GM12878 (cell line): ENCODE results near the gene ARID4B. TPM values are rescaled to one million over a fixed set of nuclear protein-coding genes. Genes with fewer than 3 reads are reported as not detected.
A peak's percentile ranks its signal among the peaks of the same experiment; 100 is the strongest.

Experiments
- ATF7 ChIP-seq: fragments of 450-650 bp; IDR thresholded peaks from 2 replicates; pipeline ENCODE4 v1.6.1; 2016; ENCODE audit warnings: low read depth, mild to moderate bottlenecking
- EED ChIP-seq: sonication (generic); IDR thresholded peaks from 2 replicates; pipeline ENCODE4 v1.6.1; 2016; ENCODE audit warnings: antibody characterized with exemption, low read depth
- ESRRA ChIP-seq: IDR thresholded peaks from 2 replicates; pipeline ENCODE4 v1.6.1; 2012; ENCODE audit warnings: mild to moderate bottlenecking, low read length, improper control_type of control experiment
- GABPA ChIP-seq: IDR thresholded peaks from 2 replicates; pipeline ENCODE4 v1.6.1; 2014; ENCODE audit warnings: antibody characterized with exemption, low read depth, mild to moderate bottlenecking, inconsistent platforms
- GATAD2B ChIP-seq: fragments of 450-650 bp; conservative IDR thresholded peaks from 2 replicates; pipeline ENCODE4 v1.6.1; 2017; ENCODE audit warnings: low read depth, mild to moderate bottlenecking, moderate library complexity
- HDAC6 ChIP-seq: fragments of 200-600 bp; sonication (generic); IDR thresholded peaks from one replicate; pipeline ENCODE4 v1.8.0; 2017; ENCODE audit warnings: antibody characterized with exemption; ENCODE audit not compliant: unreplicated experiment
- KLF5 ChIP-seq: fragments of 450-650 bp; IDR thresholded peaks from 2 replicates; pipeline ENCODE4 v1.6.1; 2014; ENCODE audit warnings: mild to moderate bottlenecking; ENCODE audit not compliant: partially characterized antibody
- MEF2A ChIP-seq: IDR thresholded peaks from 2 replicates; pipeline ENCODE4 v1.6.1; 2011; ENCODE audit warnings: low read depth, mild to moderate bottlenecking, low read length, moderate library complexity; ENCODE audit not compliant: insufficient read depth
- MEF2B ChIP-seq: fragments of 450-650 bp; IDR thresholded peaks from 2 replicates; pipeline ENCODE4 v1.6.1; 2018; ENCODE audit warnings: mild to moderate bottlenecking, moderate library complexity; ENCODE audit not compliant: partially characterized antibody, poor library complexity, severe bottlenecking
- MYC ChIP-seq: IDR thresholded peaks from 2 replicates; pipeline ENCODE4 v1.6.1; 2011; ENCODE audit warnings: mild to moderate bottlenecking, low read length, moderate library complexity, inconsistent platforms; ENCODE audit not compliant: insufficient read depth, insufficient replicate concordance, insufficient read length, severe bottlenecking
- PML ChIP-seq: IDR thresholded peaks from 2 replicates; pipeline ENCODE4 v1.6.1; 2012; ENCODE audit warnings: low read length, inconsistent platforms
- POLR2AphosphoS5 ChIP-seq: IDR thresholded peaks from 2 replicates; pipeline ENCODE4 v1.6.1; 2011; ENCODE audit warnings: mild to moderate bottlenecking, low read length, inconsistent platforms
- POU2F2 ChIP-seq: IDR thresholded peaks from 3 replicates; pipeline ENCODE4 v1.6.1; 2011; ENCODE audit warnings: low read depth, mild to moderate bottlenecking, low read length, borderline replicate concordance
- RELA ChIP-seq: fragments of 450-650 bp; IDR thresholded peaks from 2 replicates; pipeline ENCODE4 v1.8.0; 2014; ENCODE audit warnings: borderline replicate concordance; ENCODE audit not compliant: partially characterized antibody
- RUNX3 ChIP-seq: IDR thresholded peaks from 2 replicates; pipeline ENCODE4 v1.6.1; 2012; ENCODE audit warnings: low read length, inconsistent platforms
- SIN3A ChIP-seq: IDR thresholded peaks from 2 replicates; pipeline ENCODE4 v1.6.1; 2012; ENCODE audit warnings: low read depth, low read length, improper control_type of control experiment
- SMC3 ChIP-seq: IDR thresholded peaks from 2 replicates; pipeline ENCODE4 v1.6.1; 2011; ENCODE audit warnings: low read length, improper control_type of control experiment, borderline replicate concordance
- SREBF1 ChIP-seq: IDR thresholded peaks from 2 replicates; pipeline ENCODE4 v1.6.1; 2012; ENCODE audit warnings: mild to moderate bottlenecking, low read length
- YY1 ChIP-seq: IDR thresholded peaks from 2 replicates; pipeline ENCODE4 v1.6.1; 2011; ENCODE audit warnings: low read depth, mild to moderate bottlenecking, low read length
- ZNF207 ChIP-seq: fragments of 450-650 bp; IDR thresholded peaks from 2 replicates; pipeline ENCODE4 v1.6.1; 2014; ENCODE audit warnings: antibody characterized with exemption, mild to moderate bottlenecking, borderline replicate concordance
- ZNF217 ChIP-seq: fragments of 450-650 bp; IDR thresholded peaks from 2 replicates; pipeline ENCODE4 v1.6.1; 2017; ENCODE audit warnings: antibody characterized with exemption, mild to moderate bottlenecking
- ZNF274 ChIP-seq: IDR thresholded peaks from one replicate; pipeline ENCODE4 v1.8.0; 2011; ENCODE audit not compliant: insufficient read length, insufficient read depth
- polyA plus RNA-seq, 11 experiments: library from polyadenylated mRNA; depleted of rRNA in 4 of 11; unstranded in 6 of 11; stranded (reverse) in 5 of 11; fragments of >200 nt; fragmentation: Nextera tagmentation in 4 of 11; fragmentation: Illumina TruSeq in 1 of 11; extraction: Ambion mirVana in 4 of 11; extraction: Trizol in 1 of 11; gene quantifications; 1 replicate in 1 of 11; 2 replicates in 10 of 11; pipeline versions ENCODE4 v1.2.1 to v1.2.3, GENCODE V29; 2011 to 2016; ENCODE audit warnings: inconsistent platforms in 2 of 11, missing spikeins in 2 of 11, low read depth in 1 of 11
- total RNA-seq, 4 experiments: library from RNA; depleted of rRNA in 3 of 4; stranded (reverse); fragments of >200 nt in 3 of 4; fragmentation: Illumina TruSeq in 1 of 4; extraction: Trizol in 1 of 4; gene quantifications; 2 replicates each; pipeline versions ENCODE4 v1.2.1 to v1.2.3, GENCODE V29; 2013 to 2021
- TF ChIP-seq, protein P1 (sequence below): fragments of 450-650 bp; IDR thresholded peaks from 2 replicates; pipeline ENCODE4 v1.6.1; 2016; ENCODE audit warnings: mild to moderate bottlenecking
- TF ChIP-seq, protein P2 (sequence below): fragments of 450-650 bp; formaldehyde crosslinking; IDR thresholded peaks from 2 replicates; pipeline ENCODE4 v1.4.0; 2022; ENCODE audit warnings: mild to moderate bottlenecking, moderate library complexity
- TF ChIP-seq, protein P3 (sequence below): fragments of 450-650 bp; conservative IDR thresholded peaks from 2 replicates; pipeline ENCODE4 v1.6.1; 2017; ENCODE audit warnings: mild to moderate bottlenecking, moderate library complexity

The ARID4B gene
- total and polyA plus RNA-seq, 10 of the 15 experiments (the other 5 are each of a cell fraction or from before 2014, with no cell fraction given) = 13.6 to 39.1 (median 28.0) TPM

- TF ChIP-seq EED = peak; percentile 56
- TF ChIP-seq, protein P1, sequence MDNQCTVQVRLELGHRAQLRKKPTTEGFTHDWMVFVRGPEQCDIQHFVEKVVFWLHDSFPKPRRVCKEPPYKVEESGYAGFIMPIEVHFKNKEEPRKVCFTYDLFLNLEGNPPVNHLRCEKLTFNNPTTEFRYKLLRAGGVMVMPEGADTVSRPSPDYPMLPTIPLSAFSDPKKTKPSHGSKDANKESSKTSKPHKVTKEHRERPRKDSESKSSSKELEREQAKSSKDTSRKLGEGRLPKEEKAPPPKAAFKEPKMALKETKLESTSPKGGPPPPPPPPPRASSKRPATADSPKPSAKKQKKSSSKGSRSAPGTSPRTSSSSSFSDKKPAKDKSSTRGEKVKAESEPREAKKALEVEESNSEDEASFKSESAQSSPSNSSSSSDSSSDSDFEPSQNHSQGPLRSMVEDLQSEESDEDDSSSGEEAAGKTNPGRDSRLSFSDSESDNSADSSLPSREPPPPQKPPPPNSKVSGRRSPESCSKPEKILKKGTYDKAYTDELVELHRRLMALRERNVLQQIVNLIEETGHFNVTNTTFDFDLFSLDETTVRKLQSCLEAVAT = peak; percentile 91
- peak; percentile 10; the same call in 1 of the 2 replicates for TF ChIP-seq ATF7
- peak; percentile 69; the same call in 1 of the 3 replicates for TF ChIP-seq POU2F2
- TF ChIP-seq ZNF274 = no peak
- peak; percentile 26 for TF ChIP-seq KLF5
- TF ChIP-seq MYC = no peak
- no peak for TF ChIP-seq RELA
- TF ChIP-seq GATAD2B = no peak
- no peak for TF ChIP-seq MEF2B
- TF ChIP-seq SREBF1 = no peak
- TF ChIP-seq SMC3 = no peak
- no peak for TF ChIP-seq ESRRA
- TF ChIP-seq ZNF217 = no peak
- peak; percentile 3; the same call in 1 of the 2 replicates for TF ChIP-seq RUNX3
- TF ChIP-seq GABPA = peak; percentile 92
- no peak for TF ChIP-seq ZNF207
- TF ChIP-seq PML = peak; percentile 59; the same call in 1 of the 2 replicates
- 0 out of 2 replicates have a peak, but pooled peaks have one; percentile 25 for TF ChIP-seq MEF2A
- no peak for TF ChIP-seq YY1
- TF ChIP-seq, protein P2, sequence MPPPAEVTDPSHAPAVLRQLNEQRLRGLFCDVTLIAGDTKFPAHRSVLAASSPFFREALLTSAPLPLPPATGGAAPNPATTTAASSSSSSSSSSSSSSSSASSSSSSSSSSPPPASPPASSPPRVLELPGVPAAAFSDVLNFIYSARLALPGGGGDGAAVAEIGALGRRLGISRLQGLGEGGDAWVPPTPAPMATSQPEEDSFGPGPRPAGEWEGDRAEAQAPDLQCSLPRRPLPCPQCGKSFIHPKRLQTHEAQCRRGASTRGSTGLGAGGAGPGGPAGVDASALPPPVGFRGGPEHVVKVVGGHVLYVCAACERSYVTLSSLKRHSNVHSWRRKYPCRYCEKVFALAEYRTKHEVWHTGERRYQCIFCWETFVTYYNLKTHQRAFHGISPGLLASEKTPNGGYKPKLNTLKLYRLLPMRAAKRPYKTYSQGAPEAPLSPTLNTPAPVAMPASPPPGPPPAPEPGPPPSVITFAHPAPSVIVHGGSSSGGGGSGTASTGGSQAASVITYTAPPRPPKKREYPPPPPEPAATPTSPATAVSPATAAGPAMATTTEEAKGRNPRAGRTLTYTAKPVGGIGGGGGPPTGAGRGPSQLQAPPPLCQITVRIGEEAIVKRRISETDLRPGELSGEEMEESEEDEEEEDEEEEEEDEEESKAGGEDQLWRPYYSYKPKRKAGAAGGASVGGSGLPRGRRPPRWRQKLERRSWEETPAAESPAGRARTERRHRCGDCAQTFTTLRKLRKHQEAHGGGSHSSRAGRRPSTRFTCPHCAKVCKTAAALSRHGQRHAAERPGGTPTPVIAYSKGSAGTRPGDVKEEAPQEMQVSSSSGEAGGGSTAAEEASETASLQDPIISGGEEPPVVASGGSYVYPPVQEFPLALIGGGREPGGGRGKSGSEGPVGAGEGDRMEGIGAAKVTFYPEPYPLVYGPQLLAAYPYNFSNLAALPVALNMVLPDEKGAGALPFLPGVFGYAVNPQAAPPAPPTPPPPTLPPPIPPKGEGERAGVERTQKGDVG = no peak
- TF ChIP-seq POLR2AphosphoS5 = peak; percentile 86
- TF ChIP-seq HDAC6 = no peak
- TF ChIP-seq SIN3A = no peak
- TF ChIP-seq, protein P3, sequence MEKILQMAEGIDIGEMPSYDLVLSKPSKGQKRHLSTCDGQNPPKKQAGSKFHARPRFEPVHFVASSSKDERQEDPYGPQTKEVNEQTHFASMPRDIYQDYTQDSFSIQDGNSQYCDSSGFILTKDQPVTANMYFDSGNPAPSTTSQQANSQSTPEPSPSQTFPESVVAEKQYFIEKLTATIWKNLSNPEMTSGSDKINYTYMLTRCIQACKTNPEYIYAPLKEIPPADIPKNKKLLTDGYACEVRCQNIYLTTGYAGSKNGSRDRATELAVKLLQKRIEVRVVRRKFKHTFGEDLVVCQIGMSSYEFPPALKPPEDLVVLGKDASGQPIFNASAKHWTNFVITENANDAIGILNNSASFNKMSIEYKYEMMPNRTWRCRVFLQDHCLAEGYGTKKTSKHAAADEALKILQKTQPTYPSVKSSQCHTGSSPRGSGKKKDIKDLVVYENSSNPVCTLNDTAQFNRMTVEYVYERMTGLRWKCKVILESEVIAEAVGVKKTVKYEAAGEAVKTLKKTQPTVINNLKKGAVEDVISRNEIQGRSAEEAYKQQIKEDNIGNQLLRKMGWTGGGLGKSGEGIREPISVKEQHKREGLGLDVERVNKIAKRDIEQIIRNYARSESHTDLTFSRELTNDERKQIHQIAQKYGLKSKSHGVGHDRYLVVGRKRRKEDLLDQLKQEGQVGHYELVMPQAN = peak; percentile 80
Observed at GRCh38 chr1:235367000-235367908, 39.3 kb upstream of the ARID4B start, which contains the start of gene TBCE (continued).
